HUES6 (cell line): ENCODE data around the gene TMEM141.
"Not testable (repeated sequence)": the region's sequence is repeated elsewhere in the genome, so short reads cannot be mapped to it uniquely, and the experiment has no call there.

ENCODE experiments used
- H3K27ac ChIP-seq: 2 replicates; pipeline ENCODE4 v1.7.0; 2013; ENCODE audit warnings: low read depth, mild to moderate bottlenecking, low read length, inconsistent platforms
- H3K27me3 ChIP-seq: 2 replicates; pipeline ENCODE4 v1.6.1; 2013; ENCODE audit warnings: low read length; ENCODE audit not compliant: control insufficient read depth, insufficient read depth
- H3K36me3 ChIP-seq: 2 replicates; pipeline ENCODE4 v1.6.1; 2013; ENCODE audit warnings: low read length; ENCODE audit not compliant: control insufficient read depth, insufficient read depth
- H3K4me1 ChIP-seq: 2 replicates; pipeline ENCODE4 v1.6.1; 2013; ENCODE audit warnings: low read length; ENCODE audit not compliant: control insufficient read depth, insufficient read depth
- H3K4me3 ChIP-seq: 2 replicates; pipeline ENCODE4 v1.5.1; 2013; ENCODE audit warnings: low read depth, low read length
- H3K9ac ChIP-seq: one replicate; pipeline ENCODE4 v1.6.1; 2013; ENCODE audit warnings: mild to moderate bottlenecking, low read length
- H3K9me3 ChIP-seq: 2 replicates; pipeline ENCODE4 v1.6.1; 2013; ENCODE audit warnings: low read depth, low read length; ENCODE audit not compliant: control insufficient read depth, insufficient read depth

Gene TMEM141

DNA sequence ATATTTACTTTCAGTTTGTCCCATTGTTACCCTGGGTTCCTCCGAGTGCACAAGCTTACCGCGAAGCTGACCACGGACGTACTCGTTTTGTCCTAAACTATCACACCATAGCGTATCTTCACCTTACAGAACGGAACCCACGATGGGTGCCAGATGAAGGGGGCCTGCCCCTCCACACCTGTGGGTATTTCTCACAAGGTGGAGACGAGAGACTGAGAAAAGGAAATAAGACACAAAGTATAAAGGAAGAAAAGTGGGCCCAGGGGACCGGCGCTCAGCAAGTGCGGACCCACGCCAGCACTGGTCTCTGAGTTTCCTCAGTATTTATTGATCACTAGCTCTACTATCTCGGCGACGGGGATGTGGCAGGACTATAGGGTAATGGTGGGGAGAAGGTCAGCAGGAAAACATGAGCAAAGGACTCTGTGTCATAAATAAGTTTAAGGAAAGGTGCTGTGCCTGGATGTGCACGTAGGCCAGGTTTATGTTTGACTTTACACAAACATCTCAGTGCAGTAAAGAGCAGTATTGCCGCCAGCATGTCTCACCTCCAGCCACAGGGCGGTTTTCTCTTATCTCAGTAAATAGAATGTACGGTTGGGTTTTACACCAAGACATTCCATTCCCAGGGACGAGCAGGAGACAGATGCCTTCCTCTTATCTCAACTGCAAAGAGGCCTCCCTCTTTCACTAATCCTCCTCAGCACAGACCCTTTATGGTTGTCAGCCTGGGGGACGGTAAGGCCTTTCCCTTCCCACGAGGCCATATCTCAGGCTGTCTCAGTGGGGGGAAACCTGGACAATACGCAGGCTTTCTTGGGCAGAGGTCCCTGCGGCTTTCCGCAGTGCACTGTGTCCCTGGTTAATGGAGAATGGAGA is 2.3 kb upstream of the TMEM141 start:
- peak overlapping the region; percentile 39; the same call in 1 of the 2 replicates for H3K27ac ChIP-seq
- H3K36me3 ChIP-seq, H3K4me3 ChIP-seq, H3K27me3 ChIP-seq, H3K9me3 ChIP-seq: not testable (repeated sequence)
- H3K9ac ChIP-seq: peak overlapping the region; percentile 57
- peaks cover 20% of the 10 kb centered on the region for H3K4me1 ChIP-seq

DNA sequence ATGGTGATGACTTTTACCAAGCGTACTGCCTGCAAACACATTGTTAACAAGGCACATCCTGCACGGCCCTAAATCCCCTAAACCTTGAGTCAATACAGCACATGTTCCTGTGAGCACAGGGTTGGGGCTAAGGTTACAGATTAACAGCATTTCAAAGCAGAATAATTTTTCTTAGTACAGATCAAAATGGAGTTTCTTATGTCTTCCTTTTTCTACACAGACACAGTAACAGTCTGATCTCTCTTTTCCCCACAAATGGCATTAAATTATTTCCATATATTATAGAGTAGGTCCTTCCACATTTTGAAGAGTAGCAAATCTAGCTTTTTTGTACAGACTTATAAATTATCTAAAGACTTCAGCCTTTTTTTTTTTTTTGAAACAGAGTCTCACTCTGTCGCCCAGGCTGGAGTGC is 1.6 kb upstream of the TMEM141 start:
- no peaks in the 10 kb centered on the region for H3K9me3 ChIP-seq
- H3K27ac ChIP-seq: no peak overlapping the region; the same call in 1 of the 2 replicates
- H3K4me3 ChIP-seq: no peak overlapping the region
- H3K4me1 ChIP-seq: peaks cover 20% of the 10 kb centered on the region
- no peaks in the 10 kb centered on the region for H3K27me3 ChIP-seq
- peak overlapping the region; percentile 25 for H3K9ac ChIP-seq
- peaks cover 6% of the 10 kb centered on the region; the same call in 1 of the 2 replicates for H3K36me3 ChIP-seq

DNA sequence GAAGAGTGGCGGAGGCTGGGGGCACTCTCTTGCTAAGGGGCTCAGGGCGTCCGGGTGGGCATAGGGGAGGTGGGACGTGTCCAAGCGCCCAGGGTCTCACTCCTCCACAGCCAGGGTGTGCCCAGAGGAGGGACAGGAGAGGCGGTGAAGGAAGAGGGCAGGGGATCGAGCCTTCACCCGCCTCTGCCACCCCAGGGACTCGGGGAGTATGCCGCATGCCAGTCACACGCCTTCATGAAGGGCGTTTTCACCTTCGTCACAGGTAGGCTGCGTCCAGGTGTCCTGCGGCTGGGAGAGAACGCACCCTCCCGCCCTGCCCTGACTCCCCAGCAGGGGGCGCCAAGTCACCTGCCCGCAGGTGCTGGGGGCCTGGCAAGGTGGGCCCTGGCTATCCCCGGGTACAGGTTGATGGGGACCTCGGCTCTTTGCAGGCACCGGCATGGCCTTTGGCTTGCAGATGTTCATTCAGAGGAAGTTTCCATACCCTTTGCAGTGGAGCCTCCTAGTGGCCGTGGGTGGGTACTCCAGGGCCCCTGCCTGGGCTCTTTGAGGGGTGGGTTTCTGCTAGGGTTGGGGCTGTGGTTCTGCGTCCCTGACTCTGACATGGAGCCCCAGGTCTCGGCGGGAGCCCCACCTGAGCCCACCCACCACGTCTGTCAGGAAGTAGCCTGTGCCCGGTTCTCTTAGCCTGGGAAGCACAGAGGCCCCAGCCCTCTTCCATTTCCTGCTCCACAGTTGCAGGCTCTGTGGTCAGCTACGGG is 552 bp downstream of the TMEM141 start:
- peak overlapping the region; percentile 92 for H3K4me3 ChIP-seq
- H3K36me3 ChIP-seq: peaks cover 6% of the 10 kb centered on the region; the same call in 1 of the 2 replicates
- H3K4me1 ChIP-seq: peaks cover 36% of the 10 kb centered on the region
- H3K9ac ChIP-seq: peak overlapping the region; percentile 70
- peak overlapping the region; percentile 80; the same call in 1 of the 2 replicates for H3K27ac ChIP-seq
- H3K9me3 ChIP-seq: no peaks in the 10 kb centered on the region
- no peaks in the 10 kb centered on the region for H3K27me3 ChIP-seq

DNA sequence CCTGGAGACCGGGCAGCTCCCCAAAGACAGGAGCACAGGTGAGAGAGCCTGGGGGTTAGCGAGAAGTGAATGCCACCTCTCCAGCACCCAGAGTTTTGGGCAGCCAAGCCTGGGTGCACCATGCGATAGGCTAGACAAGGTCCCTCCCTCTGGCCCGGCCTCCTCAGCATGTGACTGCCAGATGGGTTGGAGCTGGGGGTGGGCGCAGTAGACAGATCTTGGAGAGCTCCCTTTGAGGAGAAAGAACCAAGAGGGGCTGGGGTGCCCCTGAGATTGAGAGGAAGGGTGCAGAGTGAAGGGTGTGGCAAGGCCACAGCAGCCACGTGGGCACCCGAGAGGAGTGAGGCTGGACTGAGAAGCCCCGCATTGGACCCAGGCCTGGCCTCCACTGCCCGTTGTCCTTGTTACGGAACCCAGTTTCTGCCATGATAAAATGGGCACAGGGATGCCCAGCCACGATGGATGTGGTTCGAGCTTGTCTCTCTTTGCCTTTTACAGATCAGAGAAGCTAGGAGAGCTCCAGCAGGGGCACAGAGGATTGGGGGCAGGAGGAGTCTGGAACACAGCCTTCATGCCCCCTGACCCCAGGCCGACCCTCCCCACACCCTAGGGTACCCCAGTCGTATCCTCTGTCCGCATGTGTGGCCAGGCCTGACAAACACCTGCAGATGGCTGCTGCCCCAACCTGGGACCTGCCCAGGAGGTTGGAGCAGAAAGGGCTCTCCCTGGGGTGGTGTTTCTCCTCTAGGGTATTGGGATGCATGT is 1.4 kb downstream of the TMEM141 start:
- no peaks in the 10 kb centered on the region for H3K27me3 ChIP-seq
- H3K4me3 ChIP-seq: peak overlapping the region; percentile 92
- peaks cover 39% of the 10 kb centered on the region for H3K4me1 ChIP-seq
- peak overlapping the region; percentile 70 for H3K9ac ChIP-seq
- H3K27ac ChIP-seq: no peak overlapping the region
- H3K36me3 ChIP-seq: peaks cover 6% of the 10 kb centered on the region; the same call in 1 of the 2 replicates
- no peaks in the 10 kb centered on the region for H3K9me3 ChIP-seq

DNA sequence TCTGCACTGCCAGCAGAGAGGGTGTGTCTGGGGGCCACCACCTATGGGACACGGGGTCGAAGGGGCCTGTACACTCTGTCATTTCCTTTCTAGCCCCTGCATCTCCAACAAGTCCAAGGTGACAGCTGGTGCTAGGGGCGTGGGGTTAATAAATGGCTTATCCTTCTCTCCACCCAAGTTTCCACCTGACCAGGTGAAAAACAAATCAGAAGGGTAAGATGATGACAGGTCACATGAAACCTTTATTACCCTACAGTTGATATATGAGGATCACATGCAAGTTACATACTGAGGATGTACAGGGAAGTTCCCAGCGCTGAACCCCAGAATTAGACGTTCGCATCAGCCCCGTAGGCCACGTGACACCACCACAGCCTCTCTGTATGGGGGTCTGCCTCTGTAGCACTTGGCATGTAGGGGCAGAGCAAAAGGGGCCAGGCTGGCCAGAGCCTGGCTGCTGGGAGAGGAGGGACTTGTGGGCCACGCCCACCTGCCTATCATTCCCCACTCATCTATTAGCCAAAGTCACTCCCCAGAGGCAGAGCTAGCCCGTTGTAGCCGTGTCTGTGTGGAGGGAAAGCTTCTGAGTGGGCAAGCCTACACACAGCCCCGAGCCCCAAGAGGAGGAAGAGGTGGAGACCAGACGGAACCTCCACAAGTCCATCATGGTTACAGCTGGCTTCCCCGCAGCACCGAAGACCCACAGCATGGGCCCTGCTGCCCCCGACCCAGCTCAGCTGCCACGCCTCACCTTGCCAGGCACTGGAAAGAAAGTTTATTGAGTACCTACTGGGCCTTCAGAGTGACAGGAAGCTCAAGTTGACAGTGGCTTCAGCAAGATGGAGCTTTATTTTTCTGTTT is 2.2 kb downstream of the TMEM141 start:
- Histone ChIP-seq H3K27ac (no peak overlapping the region), H3K9me3 (no peaks in the 10 kb centered on the region), H3K4me1 (peaks cover 33% of the 10 kb centered on the region), H3K36me3 (peaks cover 6% of the 10 kb centered on the region; the same call in 1 of the 2 replicates), H3K27me3 (no peaks in the 10 kb centered on the region), H3K4me3 (no peak overlapping the region), H3K9ac (peak overlapping the region; percentile 15)

DNA sequence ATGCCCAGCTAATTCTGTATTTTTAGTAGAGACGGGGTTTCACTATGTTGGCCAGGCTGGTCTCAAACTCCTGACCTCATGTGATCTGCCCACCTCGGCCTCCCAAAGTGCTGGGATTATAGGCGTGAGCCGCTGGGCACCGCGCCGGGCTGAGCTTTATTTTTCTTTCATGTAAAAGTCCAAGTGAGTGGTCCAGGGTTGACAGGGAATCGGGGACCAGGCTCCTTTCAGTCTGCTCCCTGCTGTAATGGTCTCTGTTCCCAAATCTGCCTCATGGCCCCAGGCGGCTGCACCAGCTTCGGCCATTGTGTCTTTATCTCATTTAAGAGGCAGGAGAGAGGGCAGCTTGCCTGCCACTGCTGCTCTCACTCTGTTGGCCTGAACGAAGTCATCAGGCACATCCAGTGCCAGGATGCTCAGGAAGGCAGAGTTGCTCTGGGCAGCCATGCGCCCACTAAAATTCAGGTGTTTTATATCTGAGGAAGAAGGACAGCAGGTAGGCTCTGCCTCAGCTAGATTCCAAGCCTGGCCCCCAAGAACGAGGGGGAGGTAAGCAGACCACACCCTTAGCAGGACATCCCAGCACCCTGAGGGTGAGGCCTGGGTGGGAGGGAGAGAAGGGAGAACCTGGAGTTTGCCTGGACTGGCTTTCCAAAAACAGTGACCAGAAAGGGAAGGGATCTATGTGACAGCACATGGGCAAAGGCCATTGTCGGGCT is 3.3 kb downstream of the TMEM141 start:
- peaks cover 32% of the 10 kb centered on the region for H3K4me1 ChIP-seq
- peaks cover 11% of the 10 kb centered on the region for H3K27me3 ChIP-seq
- H3K9ac ChIP-seq: peak overlapping the region; percentile 17
- no peak overlapping the region for H3K4me3 ChIP-seq
- H3K27ac ChIP-seq: no peak overlapping the region
- H3K36me3 ChIP-seq: peaks cover 6% of the 10 kb centered on the region; the same call in 1 of the 2 replicates
- H3K9me3 ChIP-seq: no peaks in the 10 kb centered on the region

DNA sequence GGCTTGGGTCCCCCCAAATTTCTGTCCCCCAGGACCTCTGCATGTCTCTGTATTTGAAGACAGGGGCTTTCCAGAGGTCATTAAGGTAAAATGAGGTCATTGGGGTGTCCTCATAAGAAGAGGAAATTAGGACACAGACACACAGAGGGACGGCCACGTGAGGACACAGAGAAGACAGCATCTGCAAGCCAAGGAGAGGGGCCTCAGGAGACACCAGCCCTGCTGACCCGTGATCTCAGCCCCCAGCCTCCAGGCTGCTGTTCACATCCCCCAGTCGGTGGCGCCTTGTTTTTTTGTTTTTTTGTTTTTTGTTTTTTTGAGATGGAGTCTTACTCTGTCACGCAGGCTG is 3.8 kb downstream of the TMEM141 start:
- Histone ChIP-seq H3K27ac (no peak overlapping the region), H3K4me1 (peaks cover 37% of the 10 kb centered on the region), H3K4me3 (no peak overlapping the region), H3K9me3 (no peaks in the 10 kb centered on the region), H3K9ac (no peak overlapping the region), H3K27me3 (peaks cover 16% of the 10 kb centered on the region), H3K36me3 (peaks cover 6% of the 10 kb centered on the region; the same call in 1 of the 2 replicates)

DNA sequence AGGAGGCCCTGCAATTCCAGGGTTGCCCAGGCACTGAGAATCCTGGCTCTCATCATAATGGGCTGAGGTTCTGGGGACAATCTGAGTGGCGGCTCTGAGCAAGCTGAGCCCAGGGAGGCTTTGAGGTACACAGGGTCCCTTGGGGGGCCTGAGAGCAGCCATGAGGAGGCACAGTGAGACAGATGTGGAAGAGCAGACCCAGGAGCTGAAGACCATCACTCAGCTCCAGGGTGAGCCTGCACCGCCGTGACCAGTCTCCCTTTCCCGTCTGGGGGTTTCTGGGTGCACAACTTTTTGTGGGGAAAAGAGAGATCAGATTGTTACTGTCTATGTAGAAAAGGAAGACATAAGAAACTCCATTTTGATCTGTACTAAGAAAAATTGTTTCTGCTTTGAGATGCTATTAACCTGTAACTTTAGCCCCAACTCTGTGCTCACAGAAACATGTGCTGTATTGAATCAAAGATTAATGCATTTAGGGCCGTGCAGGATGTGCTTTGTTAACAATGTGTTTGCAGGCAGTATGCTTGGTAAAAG is 5.2 kb downstream of the TMEM141 start, which contains the start of gene CCDC183:
Gene CCDC183, plus strand, starts transcription at position 101 of the 537 bp plus-strand sequence. Its CDS starts 60 bp downstream, at position 161.
- Histone ChIP-seq H3K36me3 (peaks cover 6% of the 10 kb centered on the region; the same call in 1 of the 2 replicates), H3K4me3 (no peak within 1 kb of the TSS; the same call in 1 of the 2 replicates), H3K9me3 (no peaks in the 10 kb centered on the region), H3K9ac (peak within 1 kb of the TSS; percentile 66), H3K27ac (peak within 1 kb of the TSS; percentile 32; the same call in 1 of the 2 replicates), H3K27me3 (peaks cover 16% of the 10 kb centered on the region), H3K4me1 (peaks cover 38% of the 10 kb centered on the region)

DNA sequence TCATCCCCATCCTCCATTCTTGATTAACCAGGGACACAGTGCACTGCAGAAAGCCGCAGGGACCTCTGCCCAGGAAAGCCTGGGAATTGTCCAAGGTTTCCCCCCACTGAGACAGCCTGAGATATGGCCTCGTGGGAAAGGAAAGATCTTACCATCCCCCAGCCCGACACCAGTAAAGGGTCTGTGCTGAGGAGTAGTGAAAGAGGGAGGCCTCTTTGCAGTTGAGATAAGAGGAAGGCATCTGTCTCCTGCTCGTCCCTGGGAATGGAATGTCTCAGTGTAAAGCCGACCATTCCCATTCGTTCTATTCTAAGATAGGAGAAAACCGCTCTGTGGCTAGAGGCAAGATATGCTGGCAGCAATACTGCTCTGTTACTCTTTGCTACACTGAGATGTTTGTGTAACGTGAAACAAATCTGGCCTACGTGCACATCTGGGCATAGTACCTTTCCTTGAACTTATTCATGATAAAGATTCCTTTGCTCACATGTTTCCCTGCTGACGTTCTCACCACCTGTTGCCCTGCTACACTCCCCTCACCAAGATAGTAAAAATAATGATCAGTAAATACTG is 5.7 kb downstream of the TMEM141 start:
- not testable (repeated sequence) for H3K27ac ChIP-seq, H3K9me3 ChIP-seq, H3K4me3 ChIP-seq, H3K36me3 ChIP-seq
- Histone ChIP-seq H3K27me3 (peaks cover 16% of the 10 kb centered on the region), H3K9ac (peak overlapping the region; percentile 66), H3K4me1 (peaks cover 38% of the 10 kb centered on the region)
